PFSK-1 (cell line): ENCODE results near the gene AGGF1.

Source experiments
- POLR2AphosphoS5 ChIP-seq: IDR thresholded peaks from 2 replicates; pipeline ENCODE4 v1.6.1; 2012; ENCODE audit warnings: low read depth, mild to moderate bottlenecking, control low read depth, low read length, moderate library complexity
- REST ChIP-seq, 2 experiments: IDR thresholded peaks; 2 replicates each; pipeline versions ENCODE4 v1.6.1 to v1.8.0; 2011 to 2012; ENCODE audit warnings: low read depth in 2 of 2, low read length in 2 of 2, control low read depth in 1 of 2, inconsistent platforms in 1 of 2, mild to moderate bottlenecking in 1 of 2, moderate library complexity in 1 of 2; ENCODE audit not compliant: insufficient read depth in 1 of 2
- SIN3A ChIP-seq: IDR thresholded peaks from 2 replicates; pipeline ENCODE4 v1.6.1; 2012; ENCODE audit warnings: mild to moderate bottlenecking, low read length, moderate library complexity, borderline replicate concordance; ENCODE audit not compliant: insufficient read depth
- TAF1 ChIP-seq: IDR thresholded peaks from 2 replicates; pipeline ENCODE4 v1.6.1; 2012; ENCODE audit warnings: low read length, control low read depth, borderline replicate concordance; ENCODE audit not compliant: insufficient read depth

GRCh38 chr5:76999451-76999850 lies 30.8 kb upstream of the AGGF1 start:
- TF ChIP-seq POLR2AphosphoS5, result no peak
- TF ChIP-seq TAF1, result no peak
- TF ChIP-seq SIN3A, result no peak
- no peak for TF ChIP-seq REST (IDR thresholded peaks at IDR 0.05; ENCODE audit: insufficient read depth in 1 of 2, low read depth in 2 of 2, low read length in 2 of 2)
